NT2/D1 (cell line): ENCODE measurements around the gene THBD.

Experiments
- SUZ12 ChIP-seq: IDR thresholded peaks from 2 replicates; pipeline ENCODE4 v1.6.1; 2011; ENCODE audit not compliant: insufficient read length, insufficient read depth; ENCODE audit errors: extremely low read depth
- YY1 ChIP-seq: IDR thresholded peaks from 2 replicates; pipeline ENCODE4 v1.6.1; 2011; ENCODE audit not compliant: insufficient read length, insufficient read depth

DNA sequence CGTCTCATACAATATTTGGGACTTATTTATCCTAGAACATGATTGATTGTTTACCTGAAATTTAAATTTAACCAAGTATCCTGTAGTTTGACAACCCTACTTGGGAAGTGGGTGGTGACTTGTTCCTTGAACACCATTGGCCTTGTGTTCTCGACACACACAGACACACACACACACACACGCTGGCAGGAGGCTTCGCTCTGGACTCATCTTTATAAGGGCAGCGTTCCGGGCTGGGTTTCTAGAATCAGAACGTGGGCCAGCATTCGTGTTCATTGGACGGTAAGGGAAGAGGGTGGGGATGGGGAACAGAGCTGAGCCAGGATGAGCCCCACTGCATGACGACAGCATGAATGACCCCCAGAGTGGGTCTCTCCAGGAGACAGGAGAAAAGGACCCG lies 30.5 kb downstream of the THBD start:
- TF ChIP-seq SUZ12 (no peak), YY1 (no peak)
